Stimulated activated CD4-positive, alpha-beta T cell treated with anti-CD3 and anti-CD28 coated beads, Interleukin-15, amount 100 ng/mL, for 48 hours (primary cell): ENCODE data around the gene CD2BP2.

Experiments used
- DNase-seq, 2 donors: peaks; one replicate each; pipeline ENCODE4 v3.0.0-alpha.2; 2020; ENCODE audit warnings: low read depth in 2 of 2

Gene CD2BP2

GRCh38 chr16:30378236-30379157, 23.4 kb upstream of the CD2BP2 start:
- peak; percentile 98 to 99 for DNase-seq

DNA sequence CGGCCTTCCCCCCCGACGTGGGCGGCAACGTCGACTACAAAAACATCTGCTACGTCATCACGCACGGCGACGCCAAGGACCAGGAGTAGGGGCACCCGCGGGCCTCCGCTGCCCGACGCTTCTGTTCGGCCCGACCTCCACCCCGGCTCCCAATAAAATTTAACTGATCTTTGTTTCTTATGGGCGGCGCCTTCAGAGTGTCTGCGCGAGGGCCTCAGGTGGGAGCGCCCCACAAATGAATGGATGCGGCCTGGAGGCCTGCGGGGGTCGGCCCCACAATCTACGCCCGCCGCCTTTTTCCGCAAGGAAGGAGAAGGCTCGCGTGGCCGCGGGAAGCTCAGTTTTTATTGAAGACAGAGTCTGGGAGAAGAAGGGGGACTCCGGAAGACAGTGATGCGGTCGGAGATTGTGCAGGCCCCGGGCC, 22.7 kb upstream of the CD2BP2 start:
- peak; percentile 81 to 83 for DNase-seq

- DNase-seq: no peak
These were observed 22.1 kb upstream of the CD2BP2 start for GRCh38 chr16:30377050-30377811.

GRCh38 chr16:30376461-30376902, 21.4 kb upstream of the CD2BP2 start:
- no peak for DNase-seq

GRCh38 chr16:30375864-30376263, 20.8 kb upstream of the CD2BP2 start:
- DNase-seq: no peak

DNA sequence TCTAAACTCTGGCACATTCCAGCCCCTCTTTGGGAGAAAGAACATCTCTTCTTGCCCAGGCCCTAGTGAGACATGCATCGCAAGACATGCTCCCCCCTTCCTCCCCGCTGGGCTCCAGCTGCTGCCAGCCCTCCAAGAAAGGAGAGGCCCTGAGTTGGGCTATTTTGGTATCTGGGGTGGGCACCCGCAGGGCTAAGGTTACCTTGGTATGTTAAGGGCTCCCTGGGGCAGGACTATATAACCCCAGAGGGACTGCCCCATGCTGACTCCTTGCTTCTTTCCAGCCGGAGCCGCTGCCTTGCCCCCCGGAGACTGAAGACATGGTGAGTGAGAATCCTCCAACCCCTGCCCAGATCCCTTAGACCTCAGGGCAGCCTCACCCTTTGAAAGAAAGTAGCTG, 19.4 kb upstream of the CD2BP2 start, which contains the start of gene MYL11:
TSS of gene MYL11 (plus strand) at position 265 of the 400 bp plus-strand sequence. CDS start at position 321, 56 bp downstream.
- DNase-seq: no peak

- no peak for DNase-seq
These were observed 17.6 kb upstream of the CD2BP2 start for GRCh38 chr16:30372725-30373124.

- no peak for DNase-seq
These were observed 17.1 kb upstream of the CD2BP2 start for GRCh38 chr16:30372038-30372712.

DNA sequence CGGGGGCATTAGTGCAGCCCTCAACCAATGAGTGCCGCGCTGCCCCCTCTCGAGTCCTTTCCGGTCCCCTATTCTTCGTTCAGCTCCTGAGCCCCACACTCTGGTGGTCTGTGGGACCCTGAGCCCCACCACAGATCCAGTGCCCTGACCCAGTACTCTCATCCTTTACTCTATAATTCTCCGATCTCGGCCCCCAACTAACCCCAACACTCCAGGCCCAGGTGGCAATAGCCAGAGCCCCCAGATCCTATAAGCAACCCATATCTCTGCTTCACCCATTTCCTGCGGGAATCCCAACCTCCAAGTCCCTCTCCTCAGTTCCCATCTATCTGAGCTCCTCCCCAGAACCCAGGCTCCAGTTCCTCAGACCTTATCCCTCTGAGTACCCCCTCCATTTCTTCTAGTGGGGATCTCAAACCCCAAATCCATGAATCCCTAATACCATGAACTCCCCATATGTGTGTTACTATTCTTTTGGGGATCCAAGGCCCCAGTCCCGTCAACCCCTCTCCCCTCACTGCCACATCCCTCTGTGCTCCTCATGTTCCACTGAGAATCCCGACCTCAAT, 16.2 kb upstream of the CD2BP2 start:
- DNase-seq: no peak

DNA sequence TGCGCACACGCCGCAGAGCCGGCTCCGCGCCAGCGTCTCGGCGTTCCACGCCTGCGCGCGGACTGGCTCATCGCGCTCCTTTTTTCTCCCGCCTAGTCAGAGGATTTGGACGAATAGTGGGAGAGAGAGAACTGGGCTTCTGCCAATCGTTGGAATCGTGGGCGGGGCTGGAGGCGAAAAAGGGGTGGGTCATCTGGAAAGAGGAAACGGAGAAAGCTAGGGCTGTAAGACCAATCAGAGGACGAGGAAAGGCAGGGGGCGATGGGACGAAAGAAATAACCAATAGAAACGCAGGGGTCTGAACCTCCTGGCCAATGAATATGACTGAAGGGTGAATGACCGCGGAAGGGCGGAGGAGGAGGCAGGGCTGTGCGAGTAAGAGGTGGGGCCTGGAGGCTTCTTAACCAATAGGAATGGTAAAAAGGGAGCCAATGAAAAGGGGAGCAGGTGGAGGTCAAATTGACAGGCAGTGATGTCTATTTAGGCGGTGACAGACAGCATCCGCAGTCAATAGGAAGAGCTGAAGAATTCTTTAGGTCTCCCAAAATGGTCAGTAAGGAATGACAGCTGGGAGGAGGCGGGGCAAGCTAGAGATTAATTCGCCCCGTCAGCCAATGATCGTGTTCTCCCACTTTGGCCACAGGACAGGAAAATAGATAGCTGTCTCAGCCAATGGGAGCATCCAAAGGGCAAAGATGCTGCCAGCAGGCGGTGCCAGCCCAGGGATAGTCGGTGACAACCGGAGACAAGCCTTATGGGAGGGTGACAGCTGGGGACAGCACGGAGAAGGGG, 15.5 kb upstream of the CD2BP2 start, which contains the start of gene TBC1D10B:
TSS of gene TBC1D10B (minus strand) at position 39 of the 792 bp plus-strand sequence. CDS start 311 bp downstream, outside the sequence.
- peak; percentile 98 to 99 for DNase-seq

- DNase-seq: no peak
These were observed 14.9 kb upstream of the CD2BP2 start for GRCh38 chr16:30369938-30370455.

- no peak for DNase-seq
These were observed 14.2 kb upstream of the CD2BP2 start for GRCh38 chr16:30369091-30369937.

DNA sequence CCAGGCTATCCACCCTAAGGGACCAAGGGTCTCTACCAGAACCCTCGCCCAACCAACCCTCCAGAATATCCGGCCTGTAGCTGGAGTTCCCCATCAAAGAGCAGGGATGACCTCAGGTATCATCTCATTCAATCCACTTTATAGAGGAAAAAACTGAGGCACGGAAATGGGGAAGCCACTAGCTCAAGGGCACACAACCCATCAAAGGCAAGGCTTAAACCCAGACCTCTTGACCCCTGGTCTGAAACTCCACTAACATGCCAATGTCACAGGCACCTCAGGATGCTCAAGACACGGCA, 13.6 kb upstream of the CD2BP2 start:
- DNase-seq: no peak

- no peak for DNase-seq
These were observed 13.1 kb upstream of the CD2BP2 start for GRCh38 chr16:30368122-30368791.

DNA sequence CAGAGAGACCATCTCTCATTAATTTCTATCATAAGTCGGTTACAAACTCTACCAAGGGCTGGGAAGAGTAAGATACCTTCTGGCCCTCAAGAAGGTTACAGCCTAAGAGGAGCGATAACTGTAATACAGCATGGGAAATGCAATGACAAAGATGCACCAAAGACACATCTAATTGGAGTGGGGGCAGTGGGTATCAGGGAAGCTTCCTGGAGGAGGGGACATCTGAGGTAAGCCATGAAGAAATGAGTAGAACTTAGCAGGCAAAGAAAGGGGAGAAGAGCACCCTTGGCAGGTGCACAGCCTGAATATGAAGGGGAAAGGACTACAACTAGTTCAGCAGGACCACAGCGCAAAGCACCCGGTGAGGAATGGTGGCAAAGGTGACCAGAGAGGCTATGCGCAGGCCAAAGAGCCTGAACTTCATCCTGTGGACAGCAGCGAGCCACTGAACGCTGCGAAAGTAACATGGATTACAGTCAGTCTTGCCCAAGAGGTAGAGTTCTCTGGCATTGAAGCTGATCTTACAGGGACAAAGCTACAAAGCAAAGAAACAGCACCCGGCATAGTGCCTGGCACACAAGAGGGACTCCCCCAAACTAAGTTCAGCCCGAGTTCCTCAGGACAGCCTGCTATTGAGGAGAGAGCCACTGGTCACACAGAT, 12.4 kb upstream of the CD2BP2 start:
- no peak for DNase-seq

- DNase-seq: no peak
These were observed 11.4 kb upstream of the CD2BP2 start for GRCh38 chr16:30366511-30366910.

- DNase-seq: no peak
These were observed 10.1 kb upstream of the CD2BP2 start for GRCh38 chr16:30365200-30365599.

DNA sequence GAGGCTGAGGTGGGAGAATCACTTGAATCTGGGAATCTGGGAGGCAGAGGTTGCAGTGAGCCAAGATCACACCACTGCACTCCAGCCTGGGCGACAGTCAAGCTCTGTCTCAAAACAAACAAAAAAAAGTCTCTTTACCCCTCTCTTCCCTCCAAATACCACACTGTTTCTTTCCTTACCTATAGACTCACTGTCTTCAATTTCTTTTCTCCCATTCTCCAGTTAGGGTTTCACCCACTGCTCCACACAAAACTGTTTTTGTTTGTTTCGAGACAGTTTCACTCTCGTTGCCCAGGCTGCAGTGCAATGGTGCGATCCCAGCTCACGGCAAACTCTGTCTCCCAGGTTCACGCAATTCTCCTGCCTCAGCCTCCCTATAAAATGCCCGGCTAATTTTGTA, 6.1 kb upstream of the CD2BP2 start:
- DNase-seq: no peak

- DNase-seq: no peak
These were observed 4.7 kb upstream of the CD2BP2 start for GRCh38 chr16:30359871-30360170.
